K562 (cell line): ENCODE results near the gene MALAT1. TPM values are rescaled to one million over a fixed set of nuclear protein-coding genes. Genes with fewer than 3 reads are reported as not detected.

Source experiments
- ATAC-seq: fragments of 200-7000 bp; cut with Tn5 transposase; 3 replicates; pipeline ENCODE4 v1.9.1; 2020; ENCODE audit warnings: moderate library complexity
- BruUV-seq: library from RNA; stranded (reverse); fragments of 400-500 nt; replicated peaks from 2 replicates; lab custom pipeline; 2021; lab: Mats Ljungman, UMichigan
- CTCF ChIA-PET: fragments of 300-600 bp; formaldehyde crosslinking; extraction: SDS; loops from one replicate; lab custom pipeline; 2021; ENCODE audit warnings: low intra/inter-chr PET ratio; lab: Yijun Ruan, JAX
- POLR2A ChIA-PET: fragments of 300-600, 350-650 bp; sonication (Branson Sonifier 250); formaldehyde crosslinking; extraction: SDS; loops from one replicate; lab custom pipeline; 2021; ENCODE audit warnings: antibody characterized with exemption, inconsistent platforms; lab: Yijun Ruan, JAX
- DNase-seq, 4 experiments: peaks; one replicate each; pipeline versions ENCODE4 v3.0.0 to v3.0.0-alpha.2; 2011 to 2018; ENCODE audit warnings: low spot score in 3 of 4, mixed read lengths in 3 of 4; ENCODE audit errors: extremely low read depth in 1 of 4
- FAIRE-seq: peaks from 2 replicates; lab custom pipeline; 2011; peaks lifted over from hg19 to GRCh38; lab: Jason Lieb, UNC
- H2AFZ ChIP-seq: 2 replicates; pipeline ENCODE4 v1.6.0; 2011; ENCODE audit warnings: low read depth, low read length, control low read depth, inconsistent platforms
- H3K27ac ChIP-seq: fragments of 200-600 bp; 3 replicates; pipeline ENCODE4 v1.8.0; 2011; ENCODE audit warnings: low read depth, mild to moderate bottlenecking, control low read depth, inconsistent platforms, low read length, moderate library complexity, mixed read lengths; ENCODE audit errors: extremely low read depth
- H3K27me3 ChIP-seq, 2 experiments: fragments of 300-600 bp in 1 of 2; 2 replicates in 1 of 2; 3 replicates in 1 of 2; pipeline versions ENCODE4 v1.6.0 to v1.8.0; 2011; ENCODE audit warnings: inconsistent platforms in 2 of 2, low read length in 2 of 2, mild to moderate bottlenecking in 1 of 2, mixed read lengths in 1 of 2, moderate library complexity in 1 of 2; ENCODE audit not compliant: control insufficient read depth in 2 of 2, insufficient read depth in 2 of 2
- H3K36me3 ChIP-seq: fragments of 300-600 bp; 3 replicates; pipeline ENCODE4 v1.8.0; 2011; ENCODE audit warnings: mild to moderate bottlenecking, low read length, inconsistent platforms; ENCODE audit not compliant: control insufficient read depth, insufficient read depth
- H3K4me1 ChIP-seq, 2 experiments: fragments of 200-600 bp in 1 of 2; replicated peaks in 1 of 2; 2 replicates in 1 of 2; 3 replicates in 1 of 2; pipeline versions ENCODE4 v1.5.1 to v1.8.0; 2011; ENCODE audit warnings: inconsistent platforms in 2 of 2, low read length in 2 of 2, mild to moderate bottlenecking in 1 of 2, mixed read lengths in 1 of 2, moderate library complexity in 1 of 2; ENCODE audit not compliant: control insufficient read depth in 2 of 2, insufficient read depth in 2 of 2
- H3K4me2 ChIP-seq: 2 replicates; pipeline ENCODE4 v1.6.1; 2011; ENCODE audit warnings: low read length, control low read depth, inconsistent platforms, mixed read lengths; ENCODE audit not compliant: insufficient read depth
- H3K4me3 ChIP-seq: fragments of 200-600 bp; sonication (generic), shearing (Covaris generic); 2 replicates; pipeline ENCODE4 v1.5.1; 2016; ENCODE audit warnings: control low read depth, inconsistent platforms
- H3K79me2 ChIP-seq: fragments of 200-600 bp; 3 replicates; pipeline ENCODE4 v1.8.0; 2011; ENCODE audit warnings: low read length, inconsistent platforms; ENCODE audit not compliant: control insufficient read depth, insufficient read depth
- H3K9ac ChIP-seq, 2 experiments: 2 replicates each; pipeline versions ENCODE4 v1.6.0 to v1.6.1; 2011; ENCODE audit warnings: low read depth in 2 of 2, low read length in 2 of 2, control low read depth in 1 of 2, inconsistent platforms in 1 of 2, mild to moderate bottlenecking in 1 of 2, mixed read lengths in 1 of 2; ENCODE audit not compliant: insufficient read depth in 1 of 2
- H3K9me1 ChIP-seq: one replicate; pipeline ENCODE4 v1.6.0; 2011; ENCODE audit warnings: inconsistent platforms, mild to moderate bottlenecking, low read length, moderate library complexity; ENCODE audit not compliant: control insufficient read depth, insufficient read depth
- H3K9me3 ChIP-seq: replicated peaks from 2 replicates; pipeline ENCODE4 v1.5.1; 2011; ENCODE audit warnings: low read depth, low read length, inconsistent platforms; ENCODE audit not compliant: control insufficient read depth, insufficient read depth
- H4K20me1 ChIP-seq: replicated peaks from 2 replicates; pipeline ENCODE4 v1.6.1; 2011; ENCODE audit warnings: low read length, inconsistent platforms, mixed read lengths; ENCODE audit not compliant: control insufficient read depth, insufficient read depth
- EP400 ChIP-seq: fragments of 450-650 bp; IDR thresholded peaks from 2 replicates; pipeline ENCODE4 v1.6.1; 2017; ENCODE audit warnings: antibody characterized with exemption, mild to moderate bottlenecking, moderate library complexity
- FOXK1 ChIP-seq: sonication (generic); formaldehyde crosslinking; IDR thresholded peaks from 2 replicates; pipeline ENCODE4 v1.8.0; 2022; ENCODE audit warnings: missing genetic modification reagents, mild to moderate bottlenecking, borderline replicate concordance
- FOXP4 ChIP-seq: sonication (generic); formaldehyde crosslinking; IDR thresholded peaks from 2 replicates; pipeline ENCODE4 v1.8.0; 2022; ENCODE audit warnings: mild to moderate bottlenecking, missing genetic modification reagents, borderline replicate concordance
- HSF4 ChIP-seq: fragments of 250-450 bp; sonication (Bioruptor Pico); IDR thresholded peaks from 2 replicates; pipeline ENCODE4 v2.1.2; 2022; ENCODE audit warnings: mild to moderate bottlenecking, moderate library complexity, borderline replicate concordance
- MAFF ChIP-seq: IDR thresholded peaks from 2 replicates; pipeline ENCODE4 v1.6.1; 2012; ENCODE audit warnings: low read length, improper control_type of control experiment
- MCM2 ChIP-seq: fragments of 450-650 bp; IDR thresholded peaks from 2 replicates; pipeline ENCODE4 v1.6.1; 2017; ENCODE audit warnings: low read depth, mild to moderate bottlenecking
- MYC ChIP-seq, 2 experiments: fragments of 250-450 bp in 1 of 2; sonication (Bioruptor Pico) in 1 of 2; IDR thresholded peaks; 2 replicates each; pipeline versions ENCODE4 v1.5.1 to v1.6.1; 2012 to 2021; ENCODE audit warnings: low read depth in 2 of 2, borderline replicate concordance in 1 of 2, improper control_type of control experiment in 1 of 2, low read length in 1 of 2, mild to moderate bottlenecking in 1 of 2, moderate library complexity in 1 of 2
- NKRF ChIP-seq: fragments of 450-650 bp; IDR thresholded peaks from 2 replicates; pipeline ENCODE4 v1.6.1; 2016; ENCODE audit warnings: borderline replicate concordance
- PHF20 ChIP-seq: fragments of 450-650 bp; IDR thresholded peaks from 2 replicates; pipeline ENCODE4 v1.6.1; 2018; ENCODE audit not compliant: partially characterized antibody
- PPARD ChIP-seq: fragments of 250-450 bp; sonication (Bioruptor Pico); IDR thresholded peaks from 2 replicates; pipeline ENCODE4 v1.8.0; 2022; ENCODE audit warnings: inconsistent platforms, mild to moderate bottlenecking, moderate library complexity
- PTRF ChIP-seq: fragments of 450-650 bp; IDR thresholded peaks from 2 replicates; pipeline ENCODE4 v1.6.1; 2016; ENCODE audit warnings: mild to moderate bottlenecking, missing genetic modification characterization, missing compliant biosample characterization
- XRCC4 ChIP-seq: IDR thresholded peaks from one replicate; pipeline ENCODE4 v1.6.1; 2011; ENCODE audit not compliant: insufficient read depth, insufficient read length; ENCODE audit errors: extremely low read depth
- ZBTB17 ChIP-seq: fragments of 450-650 bp; formaldehyde crosslinking; IDR thresholded peaks from 2 replicates; pipeline ENCODE4 v1.4.0; 2020; ENCODE audit warnings: mild to moderate bottlenecking
- ZNF134 ChIP-seq: fragments of 250-450 bp; sonication (Bioruptor Pico); conservative IDR thresholded peaks from 2 replicates; pipeline ENCODE4 v1.4.0; 2020
- ZNF785 ChIP-seq: fragments of 250-450 bp; sonication (Bioruptor Pico); IDR thresholded peaks from 2 replicates; pipeline ENCODE4 v1.4.0; 2020; ENCODE audit warnings: mild to moderate bottlenecking
- WGBS: fragments of 100-300 bp; shearing (Covaris generic); methylation state at CpG from one replicate; pipeline ENCODE4 v1.1.6; 2016; ENCODE audit warnings: low coverage, mixed read lengths; ENCODE audit not compliant: insufficient coverage; ENCODE audit errors: missing lambda C conversion rate; 5-methylcytosine and 5-hydroxymethylcytosine counted together
- in situ Hi-C: fragments of 300-500 bp; cut with MboI; formaldehyde crosslinking; loops from 4 replicates; pipeline ENCODE4 v1.15.0; 2018; ENCODE audit warnings: inconsistent platforms, mixed read lengths
- intact Hi-C: fragments of 100-400 bp; cut with micrococcal nuclease; formaldehyde crosslinking; loops from 2 replicates; pipeline ENCODE4 v1.14.2; 2022
- polyA plus RNA-seq, 8 experiments: library from polyadenylated mRNA; depleted of rRNA in 4 of 8; stranded (reverse) in 5 of 8; unstranded in 3 of 8; fragments of >200 nt; fragmentation: Nextera tagmentation in 2 of 8; fragmentation: Illumina TruSeq in 1 of 8; extraction: Ambion mirVana in 2 of 8; extraction: Trizol in 1 of 8; gene quantifications; 2 replicates each; pipeline versions ENCODE4 v1.2.1 to v1.2.3, GENCODE V29; 2011 to 2014; ENCODE audit warnings: inconsistent platforms in 1 of 8, missing spikeins in 1 of 8
- total RNA-seq, 7 experiments: library from RNA; depleted of rRNA in 6 of 7; stranded (reverse); fragments of >200 nt in 6 of 7; fragmentation: Illumina TruSeq in 2 of 7; extraction: Trizol in 2 of 7; gene quantifications; 2 replicates each; pipeline versions ENCODE4 v1.2.1 to v1.2.3, GENCODE V29; 2011 to 2021; ENCODE audit warnings: low replicate concordance in 1 of 7

The MALAT1 gene
- total and polyA plus RNA-seq, 9 of the 15 experiments (the other 6 are each of a cell fraction or from before 2014, with no cell fraction given): 363 to 8,715 (median 2,351) TPM

GRCh38 chr11:65497141-65498041, 1.5 kb upstream of the MALAT1 start (continued):
- TF ChIP-seq FOXK1: no peak
- TF ChIP-seq ZNF134 (CRISPR knock-in tag): 0 out of 2 replicates have a peak, but pooled peaks have one; percentile 22
- no peak for TF ChIP-seq MCM2
- TF ChIP-seq FOXP4: no peak
- TF ChIP-seq EP400: peak; percentile 97
- no peak for TF ChIP-seq ZNF785

GRCh38 chr11:65498042-65498726, 661 bp upstream of the MALAT1 start:
- ChIA-PET POLR2A (interaction anchor here (0.6 to 27.6 kb wide), 65 partner anchors 10 to 721 kb away, joined by 3 to 2118 read pairs (median 11); partner anchors contain the start of genes CCDC85B, CDC42EP2, DPF2 and EHBP1L1), CTCF (no interaction called here)
- TSS peak; percentile 31 for BruUV-seq
- Histone ChIP-seq H3K4me1 (peaks cover 30 to 31% of the 10 kb centered on the region in 2 experiments), H3K27ac (peak overlapping the region; percentile 99), H3K79me2 (peaks cover 95% of the 10 kb centered on the region), H3K4me2 (peak overlapping the region; percentile 91), H3K4me3 (peak overlapping the region; percentile 84), H3K9ac (peak overlapping the region; percentile 93 to 100), H3K9me3 (no peaks in the 10 kb centered on the region), H4K20me1 (peaks cover 40% of the 10 kb centered on the region), H3K27me3 (no peaks in the 10 kb centered on the region), H3K9me1 (no peaks in the 10 kb centered on the region), H2AFZ (peak overlapping the region; percentile 27; the same call in 1 of the 2 replicates), H3K36me3 (peaks cover 42% of the 10 kb centered on the region)
- DNase-seq (peak in 2 of 4 experiments; percentile 32 to 79), ATAC-seq (0 out of 3 replicates have a peak, but pooled peaks have one; percentile 5), FAIRE-seq (no peak)
- WGBS: 1% methylated on average over 24 of the region's 24 CpGs
- intact Hi-C loops (no loop called here), in situ Hi-C loops (no loop called here)
- TF ChIP-seq MAFF: no peak
- TF ChIP-seq XRCC4: no peak
- TF ChIP-seq MYC (IDR thresholded peaks at IDR 0.05; ENCODE audit: low read depth, low read length): no peak
- TF ChIP-seq MYC (CRISPR knock-in tag; IDR thresholded peaks at IDR 0.05; ENCODE audit: borderline replicate concordance, low read depth): peak; percentile 42; the same call in 1 of the 2 replicates
- TF ChIP-seq PTRF: no peak
- TF ChIP-seq PHF20: no peak
- no peak for TF ChIP-seq PPARD
- TF ChIP-seq ZBTB17 (CRISPR knock-in tag): no peak
- no peak for TF ChIP-seq HSF4
- TF ChIP-seq NKRF: no peak
